A673 (cell line): ENCODE data around the gene PYCR2.

Source experiments
- EZH2 ChIP-seq: fragments of 200-600 bp; sonication (generic); IDR thresholded peaks from 2 replicates; pipeline ENCODE4 v1.6.1; 2017; ENCODE audit warnings: borderline replicate concordance, low read depth, mild to moderate bottlenecking, mixed read lengths, antibody characterized with exemption, low read length; ENCODE audit not compliant: poor library complexity, severe bottlenecking
- TF ChIP-seq, protein P1 (sequence below): fragments of 300-800, 200-600 bp; sonication (generic); conservative IDR thresholded peaks from 2 replicates; pipeline ENCODE4 v1.5.1; 2017; ENCODE audit warnings: low read depth, mild to moderate bottlenecking, antibody characterized with exemption, low read length, moderate library complexity, mixed read lengths

DNA sequence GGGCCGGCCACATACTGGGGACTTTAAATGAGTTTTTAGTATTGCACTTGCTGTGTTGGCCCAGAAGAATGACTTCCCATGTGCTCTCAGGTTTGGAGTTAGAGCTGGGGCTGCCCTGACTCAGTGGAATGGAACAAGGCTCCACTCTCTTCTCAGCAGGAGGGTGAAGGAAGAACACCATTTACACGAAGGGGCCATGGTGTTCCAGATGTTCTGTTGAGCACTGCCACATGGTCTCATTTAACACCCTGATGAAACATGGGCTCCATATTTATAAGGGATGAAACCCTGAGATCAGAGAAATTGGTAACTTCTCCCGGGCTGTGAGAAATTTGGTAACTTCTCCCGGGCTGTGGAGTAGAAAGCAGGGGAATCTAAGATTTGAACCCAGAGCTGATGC, 5.8 kb downstream of the PYCR2 start:
- TF ChIP-seq, protein P1, sequence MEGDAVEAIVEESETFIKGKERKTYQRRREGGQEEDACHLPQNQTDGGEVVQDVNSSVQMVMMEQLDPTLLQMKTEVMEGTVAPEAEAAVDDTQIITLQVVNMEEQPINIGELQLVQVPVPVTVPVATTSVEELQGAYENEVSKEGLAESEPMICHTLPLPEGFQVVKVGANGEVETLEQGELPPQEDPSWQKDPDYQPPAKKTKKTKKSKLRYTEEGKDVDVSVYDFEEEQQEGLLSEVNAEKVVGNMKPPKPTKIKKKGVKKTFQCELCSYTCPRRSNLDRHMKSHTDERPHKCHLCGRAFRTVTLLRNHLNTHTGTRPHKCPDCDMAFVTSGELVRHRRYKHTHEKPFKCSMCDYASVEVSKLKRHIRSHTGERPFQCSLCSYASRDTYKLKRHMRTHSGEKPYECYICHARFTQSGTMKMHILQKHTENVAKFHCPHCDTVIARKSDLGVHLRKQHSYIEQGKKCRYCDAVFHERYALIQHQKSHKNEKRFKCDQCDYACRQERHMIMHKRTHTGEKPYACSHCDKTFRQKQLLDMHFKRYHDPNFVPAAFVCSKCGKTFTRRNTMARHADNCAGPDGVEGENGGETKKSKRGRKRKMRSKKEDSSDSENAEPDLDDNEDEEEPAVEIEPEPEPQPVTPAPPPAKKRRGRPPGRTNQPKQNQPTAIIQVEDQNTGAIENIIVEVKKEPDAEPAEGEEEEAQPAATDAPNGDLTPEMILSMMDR: no peak
- TF ChIP-seq EZH2: no peak
